ENCODE results near the gene HOTAIR. TPM values are rescaled to one million over a fixed set of nuclear protein-coding genes. Genes with fewer than 3 reads are reported as not detected.

The HOTAIR gene
- total RNA-seq, 1 donor from 2014 or later, result not detected

DNA sequence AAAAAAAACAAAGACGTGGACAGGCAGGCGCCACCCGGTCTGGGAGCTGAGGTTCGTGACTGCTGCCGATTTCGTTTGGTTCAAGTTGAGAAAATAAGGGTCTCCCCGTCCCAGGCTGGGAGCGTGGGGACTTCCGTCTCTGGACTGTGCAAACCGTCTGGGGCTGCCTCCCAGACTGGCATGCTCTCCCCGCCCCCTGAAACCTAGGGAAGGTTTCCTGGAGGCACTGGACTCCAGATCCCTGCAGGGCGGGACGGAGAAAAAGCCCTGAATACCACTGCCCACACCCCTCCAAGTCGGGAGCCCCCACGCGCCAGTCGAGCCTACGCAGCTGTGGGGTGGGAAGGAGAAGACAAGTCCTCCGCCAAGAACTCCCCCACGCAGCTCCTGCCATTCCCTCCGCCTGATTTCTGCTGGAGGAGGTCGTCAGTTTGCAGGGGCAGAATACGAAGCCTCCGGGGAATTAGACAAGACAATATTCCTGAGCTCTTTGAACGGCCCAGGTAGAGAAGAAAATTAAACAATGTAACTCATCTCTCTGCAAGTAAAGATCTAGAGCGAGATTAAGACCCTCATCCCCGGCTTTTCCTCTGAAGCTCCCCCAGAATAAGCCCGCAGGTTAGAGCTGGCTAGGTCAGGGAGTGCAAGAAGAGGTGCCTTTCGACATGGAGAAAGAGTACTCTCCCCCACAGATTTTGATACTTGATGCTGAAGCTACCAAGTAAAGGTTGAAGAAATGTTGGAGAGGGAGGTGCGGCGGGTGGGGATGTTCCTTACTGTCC lies 46.5 kb downstream of the HOTAIR start:
- no peak for DNase-seq

DNA sequence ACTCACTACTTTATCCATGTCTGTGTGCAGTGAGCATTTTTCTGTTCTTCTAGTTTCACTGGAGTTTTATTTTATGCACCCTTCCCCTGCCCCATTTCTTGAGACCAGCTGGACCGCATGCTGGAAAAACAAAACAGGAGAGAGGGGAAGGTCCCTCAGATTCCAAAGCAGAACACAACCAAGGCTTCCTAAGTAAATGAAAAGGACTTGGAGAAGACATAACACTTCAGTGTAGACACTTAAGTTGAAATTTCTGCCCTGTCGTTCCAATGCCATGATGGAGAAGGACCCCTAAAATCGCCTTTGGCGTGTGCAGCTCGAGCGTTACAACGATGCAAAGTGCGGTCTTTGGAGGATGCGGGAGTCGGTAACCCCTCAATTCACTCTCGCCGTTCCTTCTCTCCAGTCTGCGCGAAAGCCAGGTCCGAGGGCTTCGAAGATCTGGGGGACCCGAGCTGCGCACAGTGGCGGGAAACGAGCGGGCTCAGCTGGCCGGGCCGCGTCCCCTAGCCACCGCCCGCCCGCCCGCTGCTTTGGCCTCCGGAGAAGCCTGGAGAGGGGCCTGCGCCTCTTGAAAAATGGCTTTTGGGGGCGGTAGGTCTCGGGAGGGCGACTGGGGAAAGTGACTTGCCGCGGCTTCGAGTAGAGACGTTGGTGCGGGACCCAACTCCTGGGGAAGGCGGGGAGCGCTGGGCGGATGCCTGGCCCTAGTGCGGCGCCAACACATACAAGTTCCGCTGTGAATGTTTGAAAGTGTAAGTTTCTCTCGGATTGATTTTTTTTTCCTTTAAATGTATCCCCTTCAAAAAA lies 47.3 kb downstream of the HOTAIR start:
- DNase-seq, result no peak

DNA sequence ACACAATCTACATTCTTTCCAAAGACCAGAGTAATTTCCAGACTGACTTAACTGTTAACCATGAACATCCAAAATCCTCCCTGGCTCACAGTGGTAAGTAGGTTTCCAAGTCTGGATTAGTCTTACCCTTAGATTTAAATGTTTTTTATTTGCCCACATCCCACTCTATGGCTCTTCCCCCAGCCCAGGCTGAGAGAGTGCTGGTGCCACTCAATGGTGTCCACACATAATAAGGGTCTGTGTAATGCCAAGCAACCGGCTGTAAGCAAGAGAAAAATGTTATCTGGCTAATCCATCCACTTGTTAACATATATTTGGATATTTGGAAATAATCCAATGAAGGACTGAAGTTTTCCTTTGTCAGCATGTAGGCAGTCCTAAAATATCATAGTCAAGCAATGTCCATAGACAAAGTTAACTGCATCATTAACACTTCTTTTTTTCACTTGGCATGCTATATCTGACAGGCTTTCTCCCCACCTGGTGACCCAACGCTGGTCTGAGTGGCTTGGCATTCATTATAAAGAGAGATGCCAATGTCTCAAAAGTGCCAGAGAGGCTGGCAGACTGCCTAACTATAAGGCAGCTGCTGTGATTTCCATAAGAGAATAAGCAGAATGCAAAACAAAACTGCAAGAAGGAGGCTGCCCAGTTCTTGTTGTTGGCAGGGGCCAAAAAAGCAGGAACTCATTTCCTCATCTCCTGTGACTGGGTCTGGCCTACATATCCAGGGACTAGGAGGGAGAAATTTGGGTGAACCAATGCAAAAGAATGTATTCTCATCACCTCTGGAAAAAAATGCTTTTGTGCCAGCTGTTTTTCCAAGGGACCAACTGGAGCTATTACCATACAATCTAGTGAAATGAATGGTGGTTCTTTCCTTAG lies 50.0 kb downstream of the HOTAIR start:
- no peak for DNase-seq

DNA sequence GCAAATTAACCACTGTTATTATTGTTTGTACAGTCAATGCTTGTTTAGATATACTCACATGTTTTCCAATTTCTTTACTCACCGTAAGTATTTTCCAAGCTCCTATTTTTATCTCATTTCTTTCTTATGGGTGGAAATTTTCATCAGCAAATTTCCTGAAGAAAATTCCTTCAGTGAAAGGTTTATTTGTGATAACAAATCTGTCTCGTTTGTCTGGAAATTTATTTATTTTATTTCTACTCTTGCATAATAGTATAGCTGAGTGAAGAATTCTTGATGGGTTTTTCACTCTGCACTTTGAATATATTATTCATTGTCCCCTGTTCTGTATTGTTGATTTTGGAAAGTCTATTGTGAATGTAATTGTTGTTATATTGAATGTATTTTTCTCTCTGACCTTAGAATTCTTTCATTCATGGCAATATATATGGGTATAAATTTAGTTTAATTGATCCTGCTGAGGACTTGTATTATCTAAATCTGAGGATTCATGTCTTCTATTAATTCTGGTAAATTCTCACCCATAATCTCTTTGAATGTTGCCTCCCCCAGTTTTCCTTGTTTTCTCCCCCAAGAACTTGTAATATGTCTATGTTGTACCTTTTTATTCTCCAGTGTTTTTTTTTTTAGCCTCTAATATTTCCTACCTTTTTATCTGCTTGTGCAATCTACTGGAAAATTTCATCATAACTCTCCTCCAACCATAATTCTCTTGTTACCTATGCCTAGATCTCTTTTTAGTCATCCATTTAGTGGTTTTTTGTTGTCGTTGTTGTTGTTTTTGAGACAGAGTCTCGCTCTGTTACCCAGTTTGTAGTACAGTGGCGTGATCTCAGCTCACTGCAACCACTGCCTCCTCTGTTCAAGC lies 57.7 kb downstream of the HOTAIR start:
- no peak for DNase-seq

Small RNA genes lying within 50 kb of the gene (small RNA-seq; reads per million reads assigned to genes)
- not detected for gene AC012531.3
- not detected for gene AC012531.4
- not detected for gene MIR196A2
- gene RF01905, result not detected
- gene RF01906, result not detected

Other genes with a start within 250 kb of the HOTAIR start
- gene CALCOCO1, start 247.5 kb downstream of the HOTAIR start, total RNA-seq, result 69.7 TPM
- not detected for gene CISTR, start 223.0 kb downstream of the HOTAIR start, total RNA-seq
- not detected for gene HOXC13, start 36.1 kb downstream of the HOTAIR start, total RNA-seq
- gene HOXC12, start 20.1 kb downstream of the HOTAIR start, total RNA-seq, result not detected
- gene HOXC11, start 1.8 kb downstream of the HOTAIR start, total RNA-seq, result not detected
- not detected for gene HOXC10, start 10.2 kb upstream of the HOTAIR start, total RNA-seq
- not detected for gene HOXC9, start 25.2 kb upstream of the HOTAIR start, total RNA-seq
- not detected for gene HOXC8, start 34.0 kb upstream of the HOTAIR start, total RNA-seq
- gene HOXC6, start 53.5 kb upstream of the HOTAIR start, total RNA-seq, result not detected
- not detected for gene HOXC5, start 58.1 kb upstream of the HOTAIR start, total RNA-seq
- not detected for gene HOXC4, start 78.9 kb upstream of the HOTAIR start, total RNA-seq
- 42.0 TPM for gene SMUG1, start 214.0 kb upstream of the HOTAIR start, total RNA-seq

All from occipital lobe (tissue), 3 donors.